HepG2 (cell line): ENCODE data around the gene SPDL1. TPM values are rescaled to one million over a fixed set of nuclear protein-coding genes. Genes with fewer than 3 reads are reported as not detected.

Experiments
- ATAC-seq: fragments of 200-7000 bp; cut with Tn5 transposase; 3 replicates; pipeline ENCODE4 v1.9.1; 2020; ENCODE audit warnings: mild to moderate bottlenecking, moderate library complexity
- BruUV-seq: library from RNA; stranded (reverse); fragments of 400-500 nt; replicated peaks from 2 replicates; lab custom pipeline; 2021; lab: Mats Ljungman, UMichigan
- CTCF ChIA-PET: fragments of 300-600 bp; formaldehyde crosslinking; extraction: SDS; loops from one replicate; lab custom pipeline; 2021; ENCODE audit warnings: low total read pairs, inconsistent platforms, low intra/inter-chr PET ratio; lab: Yijun Ruan, JAX
- POLR2A ChIA-PET: fragments of 350-600 bp; sonication (Branson Sonifier 250); formaldehyde crosslinking; loops from one replicate; lab custom pipeline; 2020; ENCODE audit warnings: antibody characterized with exemption, inconsistent platforms; lab: Yijun Ruan, JAX
- DNase-seq: peaks from one replicate; pipeline ENCODE4 v3.0.0-alpha.2; 2015; ENCODE audit warnings: low spot score
- FAIRE-seq: peaks from 3 replicates; lab custom pipeline; 2011; peaks lifted over from hg19 to GRCh38; lab: Jason Lieb, UNC
- H2AFZ ChIP-seq: one replicate; pipeline ENCODE4 v1.6.1; 2011; ENCODE audit warnings: low read length, inconsistent platforms
- H3K27ac ChIP-seq: fragments of 300-600 bp; 3 replicates; pipeline ENCODE4 v1.8.0; 2011; ENCODE audit warnings: mixed run types, mild to moderate bottlenecking, mixed read lengths, low read length, inconsistent platforms; ENCODE audit not compliant: insufficient read depth; ENCODE audit errors: extremely low read length
- H3K27me3 ChIP-seq, 2 experiments: fragments of 200-600 bp in 1 of 2; 2 replicates in 1 of 2; 3 replicates in 1 of 2; pipeline versions ENCODE4 v1.6.0 to v1.8.0; 2011; ENCODE audit warnings: low read length in 2 of 2, mild to moderate bottlenecking in 2 of 2, moderate library complexity in 2 of 2, inconsistent platforms in 1 of 2; ENCODE audit not compliant: insufficient read depth in 2 of 2, control insufficient read depth in 1 of 2
- H3K36me3 ChIP-seq, 2 experiments: fragments of 200-600 bp in 1 of 2; replicated peaks in 1 of 2; 2 replicates in 1 of 2; 3 replicates in 1 of 2; pipeline versions ENCODE4 v1.5.1 to v1.8.0; 2011; ENCODE audit warnings: low read length in 2 of 2, inconsistent platforms in 1 of 2; ENCODE audit not compliant: insufficient read depth in 2 of 2, control insufficient read depth in 1 of 2
- H3K4me1 ChIP-seq: 2 replicates; pipeline ENCODE4 v1.5.1; 2012; ENCODE audit warnings: low read length, inconsistent platforms; ENCODE audit not compliant: insufficient read depth
- H3K4me2 ChIP-seq: 2 replicates; pipeline ENCODE4 v1.6.0; 2011; ENCODE audit warnings: low read depth, low read length, inconsistent platforms
- H3K4me3 ChIP-seq, 3 experiments: fragments of 200-600 bp in 1 of 3; sonication (generic), shearing (Covaris generic) in 1 of 3; replicated peaks in 1 of 3; 2 replicates each; pipeline ENCODE4 v1.5.1; 2011 to 2016; ENCODE audit warnings: low read length in 3 of 3, inconsistent platforms in 2 of 3, low read depth in 2 of 3, mild to moderate bottlenecking in 2 of 3, control low read depth in 1 of 3, mixed read lengths in 1 of 3; ENCODE audit not compliant: insufficient read depth in 1 of 3
- H3K79me2 ChIP-seq: one replicate; pipeline ENCODE4 v1.6.1; 2011; ENCODE audit warnings: low read length, inconsistent platforms; ENCODE audit not compliant: insufficient read depth
- H3K9ac ChIP-seq: 2 replicates; pipeline ENCODE4 v1.6.0; 2011; ENCODE audit warnings: mild to moderate bottlenecking, low read depth, low read length, inconsistent platforms; ENCODE audit not compliant: insufficient read depth
- H3K9me3 ChIP-seq: 2 replicates; pipeline ENCODE4 v1.5.1; 2012; ENCODE audit warnings: mild to moderate bottlenecking, low read length
- H4K20me1 ChIP-seq: 2 replicates; pipeline ENCODE4 v1.6.0; 2011; ENCODE audit warnings: inconsistent platforms, mild to moderate bottlenecking, low read length, moderate library complexity; ENCODE audit not compliant: insufficient read depth
- CBX1 ChIP-seq: IDR thresholded peaks from one replicate; pipeline ENCODE4 v1.6.1; 2016; ENCODE audit warnings: antibody characterized with exemption, low read depth
- MIER2 ChIP-seq: IDR thresholded peaks from 2 replicates; pipeline ENCODE4 v1.6.1; 2016; ENCODE audit warnings: missing biosample characterization, missing genetic modification reagents
- ZNF556 ChIP-seq: sonication (generic); formaldehyde crosslinking; IDR thresholded peaks from 2 replicates; pipeline ENCODE4 v1.4.0; 2020; ENCODE audit warnings: mild to moderate bottlenecking, missing genetic modification reagents, borderline replicate concordance
- WGBS: methylation state at CpG from one replicate; pipeline ENCODE4 v1.1.6; 2017; ENCODE audit warnings: low lambda C conversion rate; 5-methylcytosine and 5-hydroxymethylcytosine counted together
- in situ Hi-C: cut with HindIII; loops from 2 replicates; pipeline ENCODE4 v1.10.0; 2017; ENCODE audit warnings: low pct_unique_long_range_greater_than_20kb; ENCODE audit not compliant: extremely low pct_ligation_motif_present
- intact Hi-C: fragments of 100-400 bp; cut with micrococcal nuclease; formaldehyde crosslinking; loops from one replicate; pipeline ENCODE4 v1.10.0; 2022; ENCODE audit not compliant: unreplicated experiment
- polyA plus RNA-seq, 8 experiments: library from polyadenylated mRNA; depleted of rRNA in 3 of 8; stranded (reverse) in 7 of 8; unstranded in 1 of 8; fragments of >200 nt; fragmentation: Illumina TruSeq in 4 of 8; extraction: Trizol in 4 of 8; gene quantifications; 2 replicates each; pipeline versions ENCODE4 v1.2.1 to v1.2.3, GENCODE V29; 2011 to 2016; ENCODE audit warnings: low read depth in 4 of 8, missing spikeins in 1 of 8, mixed read lengths in 1 of 8; ENCODE audit not compliant: insufficient read depth in 1 of 8
- total RNA-seq, 5 experiments: library from RNA; depleted of rRNA; stranded (reverse); fragments of >200 nt; fragmentation: Illumina TruSeq; extraction: Trizol; gene quantifications; 2 replicates each; pipeline ENCODE4 v1.2.3, GENCODE V29; 2016; ENCODE audit warnings: low read depth in 1 of 5
- TF ChIP-seq, protein P1 (sequence below), 2 experiments: IDR thresholded peaks; 2 replicates each; pipeline ENCODE4 v1.6.1; 2011 to 2012; ENCODE audit warnings: low read length in 2 of 2, borderline replicate concordance in 1 of 2, low read depth in 1 of 2, mild to moderate bottlenecking in 1 of 2, moderate library complexity in 1 of 2
- TF ChIP-seq, protein P2 (sequence below): sonication (generic); formaldehyde crosslinking; IDR thresholded peaks from 2 replicates; pipeline ENCODE4 v1.4.0; 2020; ENCODE audit warnings: mild to moderate bottlenecking, missing genetic modification reagents
- TF ChIP-seq, protein P3 (sequence below): sonication (generic); formaldehyde crosslinking; IDR thresholded peaks from 2 replicates; pipeline ENCODE4 v1.9.0; 2021; ENCODE audit warnings: missing genetic modification reagents, borderline replicate concordance

SPDL1 gene
- total and polyA plus RNA-seq, 2 of the 13 experiments (the other 11 are each of a cell fraction or from before 2014, with no cell fraction given), result 10.9 to 36.6 TPM

DNA sequence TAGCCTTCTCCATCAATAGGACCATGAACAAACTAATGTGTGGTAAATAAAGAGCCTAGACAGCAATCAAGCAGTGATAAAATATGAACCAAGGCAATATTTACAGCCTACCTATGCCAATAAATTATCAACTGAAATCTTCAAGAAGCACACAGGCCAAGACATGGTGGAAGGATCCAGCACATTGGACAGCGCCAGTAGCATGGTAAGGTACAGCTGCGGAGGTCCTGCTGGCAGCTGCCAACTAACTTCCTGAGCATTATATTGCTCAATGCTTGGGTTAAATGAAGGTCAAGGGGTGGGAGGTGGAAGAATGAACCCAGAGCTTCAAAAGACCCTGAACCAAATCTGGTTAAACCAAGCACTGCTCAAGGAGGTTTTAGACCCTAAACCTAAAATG, 16.5 kb upstream of the SPDL1 start:
- no peak for DNase-seq
- no peak overlapping the region for H3K27ac ChIP-seq
- in situ Hi-C loops (no loop called here), intact Hi-C loops (no loop called here)
- 0 out of 5 replicates have a peak, but pooled peaks cover 0 to 2% of the 10 kb centered on the region in 2 experiments for H3K27me3 ChIP-seq
- 4% methylated on average over 2 of the region's 2 CpGs for whole genome bisulfite sequencing
- H3K36me3 ChIP-seq, result no peaks in the 10 kb centered on the region
- no peak overlapping the region for H3K9ac ChIP-seq
- no peak for TF ChIP-seq ZNF556
- peak; percentile 86 for TF ChIP-seq MIER2 (CRISPR knock-in tag)
- TF ChIP-seq, protein P1, sequence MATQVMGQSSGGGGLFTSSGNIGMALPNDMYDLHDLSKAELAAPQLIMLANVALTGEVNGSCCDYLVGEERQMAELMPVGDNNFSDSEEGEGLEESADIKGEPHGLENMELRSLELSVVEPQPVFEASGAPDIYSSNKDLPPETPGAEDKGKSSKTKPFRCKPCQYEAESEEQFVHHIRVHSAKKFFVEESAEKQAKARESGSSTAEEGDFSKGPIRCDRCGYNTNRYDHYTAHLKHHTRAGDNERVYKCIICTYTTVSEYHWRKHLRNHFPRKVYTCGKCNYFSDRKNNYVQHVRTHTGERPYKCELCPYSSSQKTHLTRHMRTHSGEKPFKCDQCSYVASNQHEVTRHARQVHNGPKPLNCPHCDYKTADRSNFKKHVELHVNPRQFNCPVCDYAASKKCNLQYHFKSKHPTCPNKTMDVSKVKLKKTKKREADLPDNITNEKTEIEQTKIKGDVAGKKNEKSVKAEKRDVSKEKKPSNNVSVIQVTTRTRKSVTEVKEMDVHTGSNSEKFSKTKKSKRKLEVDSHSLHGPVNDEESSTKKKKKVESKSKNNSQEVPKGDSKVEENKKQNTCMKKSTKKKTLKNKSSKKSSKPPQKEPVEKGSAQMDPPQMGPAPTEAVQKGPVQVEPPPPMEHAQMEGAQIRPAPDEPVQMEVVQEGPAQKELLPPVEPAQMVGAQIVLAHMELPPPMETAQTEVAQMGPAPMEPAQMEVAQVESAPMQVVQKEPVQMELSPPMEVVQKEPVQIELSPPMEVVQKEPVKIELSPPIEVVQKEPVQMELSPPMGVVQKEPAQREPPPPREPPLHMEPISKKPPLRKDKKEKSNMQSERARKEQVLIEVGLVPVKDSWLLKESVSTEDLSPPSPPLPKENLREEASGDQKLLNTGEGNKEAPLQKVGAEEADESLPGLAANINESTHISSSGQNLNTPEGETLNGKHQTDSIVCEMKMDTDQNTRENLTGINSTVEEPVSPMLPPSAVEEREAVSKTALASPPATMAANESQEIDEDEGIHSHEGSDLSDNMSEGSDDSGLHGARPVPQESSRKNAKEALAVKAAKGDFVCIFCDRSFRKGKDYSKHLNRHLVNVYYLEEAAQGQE (IDR thresholded peaks at IDR 0.05; ENCODE audit: borderline replicate concordance in 1 of 2, low read depth in 1 of 2, low read length in 2 of 2), result peak; percentile 55 to 91
- TF ChIP-seq, protein P2, sequence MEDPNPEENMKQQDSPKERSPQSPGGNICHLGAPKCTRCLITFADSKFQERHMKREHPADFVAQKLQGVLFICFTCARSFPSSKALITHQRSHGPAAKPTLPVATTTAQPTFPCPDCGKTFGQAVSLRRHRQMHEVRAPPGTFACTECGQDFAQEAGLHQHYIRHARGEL (CRISPR knock-in tag), result no peak
- no peak for TF ChIP-seq CBX1
- TF ChIP-seq, protein P3, sequence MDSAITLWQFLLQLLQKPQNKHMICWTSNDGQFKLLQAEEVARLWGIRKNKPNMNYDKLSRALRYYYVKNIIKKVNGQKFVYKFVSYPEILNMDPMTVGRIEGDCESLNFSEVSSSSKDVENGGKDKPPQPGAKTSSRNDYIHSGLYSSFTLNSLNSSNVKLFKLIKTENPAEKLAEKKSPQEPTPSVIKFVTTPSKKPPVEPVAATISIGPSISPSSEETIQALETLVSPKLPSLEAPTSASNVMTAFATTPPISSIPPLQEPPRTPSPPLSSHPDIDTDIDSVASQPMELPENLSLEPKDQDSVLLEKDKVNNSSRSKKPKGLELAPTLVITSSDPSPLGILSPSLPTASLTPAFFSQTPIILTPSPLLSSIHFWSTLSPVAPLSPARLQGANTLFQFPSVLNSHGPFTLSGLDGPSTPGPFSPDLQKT, result no peak
- no peak for ATAC-seq
- no peak overlapping the region for H3K4me2 ChIP-seq
- H3K4me1 ChIP-seq, result no peaks in the 10 kb centered on the region
- H3K79me2 ChIP-seq, result no peaks in the 10 kb centered on the region
- no peak for FAIRE-seq
- no peaks in the 10 kb centered on the region for H3K9me3 ChIP-seq
- no peak overlapping the region for H3K4me3 ChIP-seq
- CTCF ChIA-PET, result no interaction called here
- no peaks in the 10 kb centered on the region for H4K20me1 ChIP-seq
- POLR2A ChIA-PET, result no interaction called here
- no TSS peak for BruUV-seq
- no peak overlapping the region for H2AFZ ChIP-seq
